Tongue (tissue), 2 donors: ENCODE data around the gene PTPRA. TPM values are rescaled to one million over a fixed set of nuclear protein-coding genes. Genes with fewer than 3 reads are reported as not detected.
A peak's percentile ranks its signal among the peaks of the same experiment; 100 is the strongest.
"Not testable (repeated sequence)": the region's sequence is repeated elsewhere in the genome, so short reads cannot be mapped to it uniquely, and the experiment has no call there.

Experiments used
- DNase-seq: peaks from one replicate; pipeline ENCODE4 v3.0.0-alpha.2; 2015
- total RNA-seq: library from RNA; depleted of rRNA; stranded (reverse); fragments of >200 nt; gene quantifications from one replicate; pipeline ENCODE4 v1.2.3, GENCODE V29; 2014

PTPRA gene, protein sequence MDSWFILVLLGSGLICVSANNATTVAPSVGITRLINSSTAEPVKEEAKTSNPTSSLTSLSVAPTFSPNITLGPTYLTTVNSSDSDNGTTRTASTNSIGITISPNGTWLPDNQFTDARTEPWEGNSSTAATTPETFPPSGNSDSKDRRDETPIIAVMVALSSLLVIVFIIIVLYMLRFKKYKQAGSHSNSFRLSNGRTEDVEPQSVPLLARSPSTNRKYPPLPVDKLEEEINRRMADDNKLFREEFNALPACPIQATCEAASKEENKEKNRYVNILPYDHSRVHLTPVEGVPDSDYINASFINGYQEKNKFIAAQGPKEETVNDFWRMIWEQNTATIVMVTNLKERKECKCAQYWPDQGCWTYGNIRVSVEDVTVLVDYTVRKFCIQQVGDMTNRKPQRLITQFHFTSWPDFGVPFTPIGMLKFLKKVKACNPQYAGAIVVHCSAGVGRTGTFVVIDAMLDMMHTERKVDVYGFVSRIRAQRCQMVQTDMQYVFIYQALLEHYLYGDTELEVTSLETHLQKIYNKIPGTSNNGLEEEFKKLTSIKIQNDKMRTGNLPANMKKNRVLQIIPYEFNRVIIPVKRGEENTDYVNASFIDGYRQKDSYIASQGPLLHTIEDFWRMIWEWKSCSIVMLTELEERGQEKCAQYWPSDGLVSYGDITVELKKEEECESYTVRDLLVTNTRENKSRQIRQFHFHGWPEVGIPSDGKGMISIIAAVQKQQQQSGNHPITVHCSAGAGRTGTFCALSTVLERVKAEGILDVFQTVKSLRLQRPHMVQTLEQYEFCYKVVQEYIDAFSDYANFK
- total RNA-seq, result 88.3 TPM

DNA sequence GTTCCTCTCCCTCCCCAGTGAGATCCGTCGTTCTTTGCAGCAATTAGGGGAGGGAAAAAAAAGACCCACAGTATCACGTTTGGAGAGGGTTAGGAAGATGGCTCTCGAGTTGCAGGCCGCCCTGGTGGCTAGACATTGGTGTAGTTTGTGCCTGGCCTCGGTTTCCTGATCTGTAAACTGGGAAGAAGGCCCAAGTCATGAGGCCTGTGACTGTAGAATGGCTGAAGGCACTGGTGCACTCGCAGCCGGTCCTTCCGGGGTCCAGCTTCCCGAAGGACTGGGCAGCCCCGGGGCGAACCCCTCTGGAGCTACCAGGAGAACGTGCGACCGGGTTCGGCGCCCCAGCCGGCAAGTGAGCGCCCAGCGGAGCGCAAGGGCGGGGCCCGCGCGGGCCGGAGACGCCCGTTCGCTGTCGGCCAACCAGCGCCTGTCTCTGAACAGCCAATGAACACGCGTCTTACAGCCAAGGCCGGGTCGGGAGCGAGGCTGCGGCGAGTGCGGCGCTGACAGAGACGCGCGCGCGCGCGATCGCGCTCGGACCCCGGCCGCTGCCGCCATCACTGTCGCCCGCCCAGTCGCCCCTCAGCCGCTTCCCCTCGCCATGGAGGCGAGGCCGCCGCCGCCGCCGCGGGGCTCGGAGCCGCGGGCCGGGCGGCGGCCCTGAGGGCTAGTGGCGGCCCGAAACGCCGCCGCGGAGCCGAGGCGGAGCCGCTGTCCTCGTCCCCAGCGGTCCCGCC lies at the start of gene PTPRA:
TSS of gene PTPRA (plus strand) at position 472 of the 737 bp plus-strand sequence. CDS start 90,797 bp downstream, outside the sequence.
- DNase-seq, result peak; percentile 97

GRCh38 chr20:2825761-2826160 lies 47.5 kb upstream of the PTPRA start:
- no peak for DNase-seq

- DNase-seq, result no peak
Observed at GRCh38 chr20:2826655-2827054, 46.6 kb upstream of the PTPRA start.

DNA sequence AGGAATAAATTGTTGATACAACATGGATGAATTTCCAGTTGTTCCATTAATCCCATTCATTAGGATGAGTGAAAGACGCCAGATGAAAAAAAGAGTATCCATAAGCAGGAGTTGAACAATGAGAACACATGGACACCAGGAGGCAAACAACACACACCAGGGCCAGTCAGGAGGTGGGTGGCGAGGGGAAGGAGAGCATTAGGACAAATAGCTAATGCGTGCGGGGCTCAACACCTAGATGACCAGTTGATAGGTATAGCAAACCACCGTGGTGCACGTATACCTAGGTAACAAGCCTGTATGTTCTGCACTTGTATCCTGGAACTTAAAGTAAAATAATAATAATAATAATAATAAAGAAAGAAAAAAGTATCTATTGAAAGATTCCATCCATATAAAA lies 43.9 kb upstream of the PTPRA start:
- DNase-seq, result no peak

GRCh38 chr20:2831206-2831605 lies 42.1 kb upstream of the PTPRA start:
- not testable (repeated sequence) for DNase-seq

DNA sequence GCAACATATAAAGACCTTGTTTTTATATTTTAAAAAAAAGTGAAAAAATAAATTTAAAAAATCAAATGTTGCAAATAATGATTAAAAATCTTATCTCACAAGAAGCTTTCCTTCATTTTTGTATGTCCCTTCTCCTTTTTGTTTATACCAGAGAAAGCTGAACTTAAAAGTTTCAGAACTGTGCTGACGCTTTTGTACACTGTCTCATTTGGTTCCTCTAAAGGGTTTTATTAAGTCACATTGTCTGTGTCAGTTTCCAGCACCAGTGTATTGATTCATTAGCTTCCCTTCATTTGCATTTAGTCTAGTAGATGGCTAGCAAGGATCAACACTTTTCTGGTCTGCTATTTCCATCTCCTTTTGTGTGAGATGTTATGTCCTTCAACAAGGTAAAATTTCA lies 39.5 kb upstream of the PTPRA start:
- no peak for DNase-seq

DNA sequence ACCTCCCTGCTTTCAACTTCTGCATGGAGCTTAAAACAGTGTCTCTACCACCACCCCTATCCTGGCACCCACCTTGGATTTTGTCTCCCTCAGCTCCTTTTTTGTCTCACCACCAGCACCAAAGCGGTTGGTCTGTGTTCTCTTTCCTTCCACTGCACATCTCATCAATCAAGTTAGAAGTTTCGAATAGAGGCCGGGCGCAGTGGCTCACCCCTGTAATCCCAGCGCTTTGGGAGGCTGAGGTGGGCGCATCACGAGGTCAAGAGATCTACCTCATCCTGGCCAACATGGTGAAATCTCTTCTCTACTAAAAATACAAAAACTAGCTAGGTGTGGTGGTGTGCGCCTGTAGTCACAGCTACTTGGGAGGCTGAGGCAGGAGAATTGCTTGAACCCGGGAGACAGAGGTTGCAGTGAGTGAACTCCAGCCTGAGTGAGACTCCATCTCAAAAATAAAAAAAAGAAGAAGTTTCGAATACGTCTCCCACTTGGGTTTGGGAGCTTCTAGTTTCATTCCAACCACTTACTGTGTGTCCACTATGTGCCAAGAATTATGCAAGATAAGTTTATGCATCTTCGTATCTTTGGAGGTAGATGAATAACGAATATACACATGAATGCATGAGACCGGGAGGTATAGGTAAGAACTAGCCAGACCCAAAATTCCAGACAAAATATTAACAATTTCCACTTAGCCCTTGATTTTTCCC lies 38.7 kb upstream of the PTPRA start:
- no peak for DNase-seq

GRCh38 chr20:2835331-2835796 lies 37.9 kb upstream of the PTPRA start:
- DNase-seq, result no peak

- DNase-seq, result no peak
Observed at GRCh38 chr20:2836035-2836434, 37.2 kb upstream of the PTPRA start.

- no peak for DNase-seq
Observed at GRCh38 chr20:2837221-2837960, 35.9 kb upstream of the PTPRA start.

- DNase-seq, result no peak
Observed at GRCh38 chr20:2838170-2838797, 35.0 kb upstream of the PTPRA start.

DNA sequence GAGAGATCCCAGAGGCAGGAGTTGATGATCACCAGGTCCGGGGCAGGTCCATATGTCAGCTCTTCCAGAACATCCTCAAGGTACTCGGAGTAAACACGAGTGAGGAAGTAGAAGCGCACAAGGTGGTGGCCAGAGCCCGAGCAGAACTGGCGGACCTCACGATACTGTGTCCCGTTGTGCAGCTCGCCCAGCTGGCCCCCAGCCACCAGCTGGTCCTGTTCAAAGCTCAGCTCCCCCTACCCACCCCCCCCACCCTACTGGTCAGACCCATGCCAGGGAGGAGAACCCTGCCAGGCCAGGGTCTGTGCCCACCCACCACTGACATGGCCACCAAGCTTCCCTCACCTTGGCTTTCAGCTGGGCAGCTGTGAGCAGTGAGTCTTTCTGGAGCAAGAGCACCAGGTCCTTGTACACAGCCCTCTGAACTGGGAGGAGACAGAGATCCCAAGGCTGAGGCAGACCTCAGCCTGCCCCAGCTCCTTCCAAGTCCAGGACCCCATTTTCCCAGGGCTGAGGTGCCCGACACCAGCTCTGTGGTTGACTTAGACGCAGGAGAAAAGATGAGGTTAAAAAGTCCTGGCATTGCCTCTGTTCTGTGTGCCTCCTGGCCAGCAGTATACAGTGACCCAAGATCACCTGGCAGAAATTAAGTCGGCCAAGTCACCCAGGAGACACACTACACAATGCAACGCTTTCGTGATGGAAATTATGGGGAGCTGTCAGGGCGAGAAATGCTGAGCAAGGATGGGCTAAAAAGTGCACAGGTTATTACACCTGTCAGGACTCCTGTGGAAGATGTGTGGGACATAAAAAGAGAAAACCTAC lies 34.2 kb upstream of the PTPRA start:
- DNase-seq, result no peak

DNA sequence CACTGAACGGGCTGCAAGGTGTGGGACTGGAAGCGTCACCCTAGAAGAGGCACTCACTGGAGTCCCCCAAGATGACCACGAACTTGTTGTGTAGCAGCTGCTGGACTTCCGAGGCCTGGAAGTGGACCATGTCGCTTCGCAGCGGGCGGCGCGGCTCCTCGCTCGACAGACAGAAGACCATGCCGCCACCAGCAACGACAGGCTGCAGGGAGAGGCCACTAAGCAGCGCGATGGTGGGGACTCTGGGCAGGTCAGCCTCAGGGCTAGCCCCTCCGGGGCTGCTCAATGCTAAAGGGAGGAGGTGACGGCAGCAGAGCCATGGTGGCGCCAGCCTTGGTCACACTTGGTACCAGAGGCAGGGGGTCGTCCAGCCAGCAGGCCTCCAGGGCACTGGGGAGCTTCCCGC lies 33.5 kb upstream of the PTPRA start:
- no peak for DNase-seq

DNA sequence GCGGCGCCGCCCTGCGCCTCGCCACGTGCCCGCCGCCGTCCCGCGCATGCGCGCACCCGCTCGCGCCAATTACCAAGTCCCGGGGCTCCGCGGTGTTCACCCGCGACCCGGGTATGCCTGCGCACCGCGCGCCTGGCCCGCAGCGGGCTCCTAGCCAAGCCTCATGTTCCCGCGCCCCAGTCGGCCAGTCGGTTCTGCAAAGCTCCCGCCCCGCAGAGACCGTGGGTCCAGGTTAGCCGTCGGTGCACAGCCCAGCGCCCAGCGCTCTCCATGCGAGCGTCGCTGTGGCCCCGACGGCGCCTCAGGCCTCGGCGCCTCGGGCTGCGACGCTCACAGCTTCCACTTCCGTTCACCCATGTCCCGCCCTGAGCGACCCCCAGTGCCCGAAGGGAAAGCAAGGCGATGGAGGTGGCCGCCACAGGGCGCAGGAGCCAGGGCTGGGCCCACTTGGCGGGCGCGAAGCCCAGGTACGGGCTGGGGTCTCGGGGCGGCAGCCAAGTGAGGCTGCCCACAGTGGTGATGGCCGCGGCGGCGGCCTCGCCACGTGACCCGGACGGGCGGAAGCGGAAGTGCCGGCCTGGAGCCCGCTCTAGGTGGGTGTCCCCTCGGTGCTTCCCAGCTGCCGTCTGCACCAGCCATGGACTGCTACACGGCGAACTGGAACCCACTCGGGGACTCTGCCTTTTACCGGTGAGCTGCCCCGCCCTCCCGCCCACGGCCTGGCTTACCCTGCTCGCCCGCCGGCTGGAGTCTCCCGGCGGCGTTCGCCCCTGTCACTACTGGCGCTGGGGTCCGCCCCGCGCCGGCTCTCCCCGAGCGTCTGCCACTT lies 32.9 kb upstream of the PTPRA start, which contains the start of the genes PCED1A and VPS16:
TSS of gene PCED1A (minus strand) at position 518 of the 829 bp plus-strand sequence. CDS start 743 bp downstream, outside the sequence.
TSS of gene VPS16 (plus strand) at position 608 of the 829 bp plus-strand sequence. CDS start at position 638, 30 bp downstream.
- peak; percentile 94 for DNase-seq

GRCh38 chr20:2840967-2841531 lies 32.2 kb upstream of the PTPRA start:
- peak; percentile 75 for DNase-seq

- DNase-seq, result no peak
Observed at GRCh38 chr20:2845607-2846006, 27.7 kb upstream of the PTPRA start.

- DNase-seq, result no peak
Observed at GRCh38 chr20:2846698-2847097, 26.6 kb upstream of the PTPRA start.

DNA sequence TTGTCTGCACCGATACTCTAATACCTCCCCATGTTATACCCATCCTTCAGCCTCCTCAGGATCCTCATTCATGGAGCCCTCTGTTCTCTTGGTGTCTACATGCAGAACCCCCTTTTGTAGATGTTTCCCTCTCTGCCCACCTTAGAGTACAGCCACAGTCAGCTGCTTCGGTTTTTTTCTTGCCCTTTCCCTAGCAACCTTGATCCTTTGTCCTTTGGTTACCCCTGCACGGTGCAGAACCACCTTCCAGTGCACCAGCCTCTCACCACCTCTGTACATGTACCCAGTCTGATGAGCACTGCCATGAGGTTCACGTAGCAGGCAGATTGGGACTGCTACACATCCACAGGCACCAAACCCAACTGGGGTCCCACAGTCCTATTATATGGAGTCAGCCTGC lies 25.5 kb upstream of the PTPRA start:
- DNase-seq, result no peak
